Measurements from ENCODE around the gene ZNF526. TPM values are rescaled to one million over a fixed set of nuclear protein-coding genes. Genes with fewer than 3 reads are reported as not detected.
A peak's percentile ranks its signal among the peaks of the same experiment; 100 is the strongest.

The ZNF526 gene
- total and polyA plus RNA-seq, 9 of the 15 experiments (the other 6 are each of a cell fraction or from before 2014, with no cell fraction given), result 1.3 to 17.9 (median 6.2) TPM

- TF ChIP-seq REST (IDR thresholded peaks at IDR 0.05; ENCODE audit: borderline replicate concordance) (peak; percentile 38; the same call in 1 of the 2 replicates), REST (CRISPR knock-in tag; IDR thresholded peaks at IDR 0.05; ENCODE audit: low read depth) (peak; percentile 79), YY1 (IDR thresholded peaks at IDR 0.05; ENCODE audit: borderline replicate concordance in 1 of 3, control insufficient read depth in 1 of 3, extremely low read depth in 1 of 3, insufficient read depth in 3 of 3, insufficient read length in 1 of 3, insufficient replicate concordance in 2 of 3, low read depth in 1 of 3, low read length in 2 of 3) (peak in 1 of 3 experiments; percentile 7), CEBPZ (IDR thresholded peaks at IDR 0.05; ENCODE audit: borderline replicate concordance, low read depth, low read length) (no peak), FOXP1 (CRISPR knock-in tag; IDR thresholded peaks at IDR 0.05) (0 out of 2 replicates have a peak, but pooled peaks have one; percentile 59), MIER1 (IDR thresholded peaks at IDR 0.05; ENCODE audit: low read depth) (no peak), RBBP5 (IDR thresholded peaks at IDR 0.05; ENCODE audit: borderline replicate concordance, insufficient read depth, low read length, poor library complexity, severe bottlenecking) (no peak), XRCC4 (IDR thresholded peaks at IDR 0.05; ENCODE audit: extremely low read depth, insufficient read depth, insufficient read length) (no peak), PBX2 (CRISPR knock-in tag; IDR thresholded peaks at IDR 0.05; ENCODE audit: low read depth) (no peak), PBX2 (tag; conservative IDR thresholded peaks at IDR 0.05; ENCODE audit: low read depth) (no peak), NONO (IDR thresholded peaks at IDR 0.05; ENCODE audit: low read depth in 2 of 2, low read length in 1 of 2) (no peak)
Measured at GRCh38 chr19:42268142-42268703, 48.1 kb downstream of the ZNF526 start (continued).

All from K562 (cell line).